Natural killer cell (primary cell): Measurements from ENCODE around the gene RNF220. TPM values are rescaled to one million over a fixed set of nuclear protein-coding genes. Genes with fewer than 3 reads are reported as not detected.

Experiments
- ATAC-seq, 3 donors: fragments of 150-1000 bp in 2 of 3; fragments of 200-7000 bp in 1 of 3; cut with Tn5 transposase; 1 replicate in 1 of 3; 2 replicates in 2 of 3; pipeline ENCODE4 v1.10.0; 2021; ENCODE audit warnings: mild to moderate bottlenecking in 2 of 3, moderate library complexity in 2 of 3
- DNase-seq, 2 donors: peaks; one replicate each; pipeline versions ENCODE4 v3.0.0 to v3.0.0-alpha.2; 2013 to 2021; ENCODE audit warnings: mixed read lengths in 1 of 2
- H3K27ac ChIP-seq: one replicate; pipeline ENCODE4 v1.5.1; 2013; ENCODE audit warnings: mild to moderate bottlenecking, low read length
- H3K27me3 ChIP-seq: one replicate; pipeline ENCODE4 v1.6.1; 2013; ENCODE audit warnings: low read length; ENCODE audit not compliant: control insufficient read depth, insufficient read depth
- H3K36me3 ChIP-seq: one replicate; pipeline ENCODE4 v1.6.1; 2013; ENCODE audit warnings: low read length; ENCODE audit not compliant: control insufficient read depth, insufficient read depth
- H3K4me1 ChIP-seq: one replicate; pipeline ENCODE4 v1.6.1; 2013; ENCODE audit warnings: low read length; ENCODE audit not compliant: control insufficient read depth, insufficient read depth
- H3K4me3 ChIP-seq: one replicate; pipeline ENCODE4 v1.5.1; 2013; ENCODE audit warnings: low read length
- H3K9me3 ChIP-seq: one replicate; pipeline ENCODE4 v1.6.1; 2013; ENCODE audit warnings: low read length; ENCODE audit not compliant: control insufficient read depth, insufficient read depth
- H3K27ac Mint-ChIP-seq, 2 donors: one replicate each; pipeline ENCODE4 v1.8.0; 2022; ENCODE audit warnings: mild to moderate bottlenecking in 2 of 2, mixed read lengths in 2 of 2, moderate library complexity in 1 of 2
- H3K27me3 Mint-ChIP-seq, 2 donors: one replicate each; pipeline ENCODE4 v1.8.0; 2022; ENCODE audit warnings: low read depth in 2 of 2, mixed read lengths in 2 of 2
- H3K36me3 Mint-ChIP-seq: one replicate; pipeline ENCODE4 v1.8.0; 2022; ENCODE audit warnings: mixed read lengths
- H3K4me1 Mint-ChIP-seq, 2 donors: one replicate each; pipeline ENCODE4 v1.8.0; 2022; ENCODE audit warnings: mixed read lengths in 2 of 2
- H3K4me3 Mint-ChIP-seq: one replicate; pipeline ENCODE4 v1.8.0; 2022; ENCODE audit warnings: mild to moderate bottlenecking, moderate library complexity, mixed read lengths
- H3K9me3 Mint-ChIP-seq, 2 donors: one replicate each; pipeline ENCODE4 v1.8.0; 2022; ENCODE audit warnings: mixed read lengths in 2 of 2
- CTCF ChIP-seq: fragments of 200-600 bp; IDR thresholded peaks from one replicate; pipeline ENCODE4 v1.8.0; 2022; ENCODE audit warnings: antibody characterized with exemption
- WGBS: methylation state at CpG from one replicate; pipeline ENCODE4 v1.1.7; 2013; ENCODE audit warnings: missing lambda C conversion rate; ENCODE audit not compliant: insufficient coverage; 5-methylcytosine and 5-hydroxymethylcytosine counted together
- intact Hi-C: fragments of 100-400 bp; cut with micrococcal nuclease; formaldehyde crosslinking; loops from one replicate; pipeline ENCODE4 v1.14.2; 2022
- total RNA-seq, 4 donors: library from RNA; stranded (reverse); fragments of 120-200 nt in 1 of 4; gene quantifications; one replicate each; pipeline versions ENCODE4 v1.2.3 to v1.2.4, GENCODE V29; 2013 to 2022

Gene RNF220
- total RNA-seq, 3 donors from 2014 or later (not counting 1 experiment from before 2014, with no cell fraction given): 88.5 to 107 (median 105) TPM

- Mint-ChIP-seq H3K27me3 (peaks cover 0 to 3% of the 10 kb centered on the region in 2 donors), H3K36me3 (no peaks in the 10 kb centered on the region), H3K27ac (no peak overlapping the region), H3K4me1 (no peaks in the 10 kb centered on the region), H3K4me3 (no peak overlapping the region), H3K9me3 (no peaks in the 10 kb centered on the region)
- intact Hi-C loops: no loop called here
- no peak overlapping the region for H3K27ac ChIP-seq
- no peaks in the 10 kb centered on the region for H3K36me3 ChIP-seq
- no peak overlapping the region for H3K4me3 ChIP-seq
- H3K9me3 ChIP-seq: no peaks in the 10 kb centered on the region
- DNase-seq (no peak), ATAC-seq (no peak)
- H3K4me1 ChIP-seq: no peaks in the 10 kb centered on the region
- H3K27me3 ChIP-seq: no peaks in the 10 kb centered on the region
- TF ChIP-seq CTCF: no peak
- 93% methylated on average over 5 of the region's 6 CpGs for WGBS
Measured at GRCh38 chr1:44534771-44535170, 129.7 kb downstream of the RNF220 start.

GRCh38 chr1:44536357-44537209 is 131.5 kb downstream of the RNF220 start:
- no peaks in the 10 kb centered on the region for H3K4me1 ChIP-seq
- ATAC-seq (no peak), DNase-seq (no peak)
- H3K27ac ChIP-seq: no peak overlapping the region
- no peak for TF ChIP-seq CTCF
- no peaks in the 10 kb centered on the region for H3K27me3 ChIP-seq
- H3K36me3 Mint-ChIP-seq: no peaks in the 10 kb centered on the region
- WGBS: 91% methylated on average over 13 of the region's 18 CpGs
- H3K27ac Mint-ChIP-seq: no peak overlapping the region
- H3K9me3 ChIP-seq: no peaks in the 10 kb centered on the region
- intact Hi-C loops: no loop called here
- H3K4me1 Mint-ChIP-seq: no peaks in the 10 kb centered on the region
- no peak overlapping the region for H3K4me3 ChIP-seq
- H3K4me3 Mint-ChIP-seq: no peak overlapping the region
- H3K36me3 ChIP-seq: no peaks in the 10 kb centered on the region
- no peaks in the 10 kb centered on the region for H3K9me3 Mint-ChIP-seq
- H3K27me3 Mint-ChIP-seq: no peaks in the 10 kb centered on the region

GRCh38 chr1:44537538-44537937 is 132.5 kb downstream of the RNF220 start:
- intact Hi-C loops: no loop called here
- no peaks in the 10 kb centered on the region for H3K9me3 Mint-ChIP-seq
- H3K9me3 ChIP-seq: no peaks in the 10 kb centered on the region
- no peaks in the 10 kb centered on the region for H3K4me1 Mint-ChIP-seq
- ATAC-seq (no peak), DNase-seq (no peak)
- no peak for TF ChIP-seq CTCF
- H3K36me3 ChIP-seq: no peaks in the 10 kb centered on the region
- H3K36me3 Mint-ChIP-seq: no peaks in the 10 kb centered on the region
- H3K27ac Mint-ChIP-seq: no peak overlapping the region
- H3K4me3 ChIP-seq: no peak overlapping the region
- H3K27ac ChIP-seq: no peak overlapping the region
- H3K27me3 ChIP-seq: no peaks in the 10 kb centered on the region
- 89% methylated on average over 6 of the region's 6 CpGs for WGBS
- no peaks in the 10 kb centered on the region for H3K27me3 Mint-ChIP-seq
- no peak overlapping the region for H3K4me3 Mint-ChIP-seq
- no peaks in the 10 kb centered on the region for H3K4me1 ChIP-seq

GRCh38 chr1:44537956-44538355 is 132.9 kb downstream of the RNF220 start:
- H3K9me3 Mint-ChIP-seq: no peaks in the 10 kb centered on the region
- H3K36me3 Mint-ChIP-seq: no peaks in the 10 kb centered on the region
- no peak for TF ChIP-seq CTCF
- no peak for DNase-seq
- no peak for ATAC-seq
- Histone ChIP-seq H3K36me3 (no peaks in the 10 kb centered on the region), H3K9me3 (no peaks in the 10 kb centered on the region), H3K4me1 (no peaks in the 10 kb centered on the region), H3K27ac (no peak overlapping the region), H3K27me3 (no peaks in the 10 kb centered on the region), H3K4me3 (no peak overlapping the region)
- H3K27ac Mint-ChIP-seq: no peak overlapping the region
- intact Hi-C loops: no loop called here
- no peaks in the 10 kb centered on the region for H3K27me3 Mint-ChIP-seq
- 91% methylated on average over 3 of the region's 3 CpGs for WGBS
- H3K4me3 Mint-ChIP-seq: no peak overlapping the region
- H3K4me1 Mint-ChIP-seq: no peaks in the 10 kb centered on the region
